ENCODE data around the gene MTMR1. TPM values are rescaled to one million over a fixed set of nuclear protein-coding genes. Genes with fewer than 3 reads are reported as not detected.
A peak's percentile ranks its signal among the peaks of the same experiment; 100 is the strongest.

MTMR1 gene
- total RNA-seq, 2 donors from 2014 or later, result 16.5 to 18.5 TPM

DNA sequence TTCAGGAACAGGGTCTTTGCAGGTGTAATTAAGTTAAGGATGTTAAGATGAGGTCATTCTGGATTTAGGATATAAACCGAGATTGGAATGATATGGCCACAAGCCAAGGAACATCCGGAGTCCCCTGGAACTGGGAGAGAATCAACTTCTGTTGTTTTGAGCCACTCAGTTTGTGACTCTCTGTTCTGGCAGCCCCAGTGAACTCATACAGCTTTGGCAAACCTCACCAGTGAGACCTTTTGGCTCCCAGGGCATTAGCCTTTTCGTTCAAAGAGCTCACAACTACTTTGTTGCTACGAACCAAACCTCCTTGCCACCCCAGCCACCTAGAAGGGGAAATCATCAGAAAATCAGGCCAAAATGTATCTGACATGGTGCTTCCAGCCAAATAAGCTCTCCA lies 80.4 kb downstream of the MTMR1 start:
- no peak overlapping the region for H3K4me3 ChIP-seq (ENCODE audit: low read length)
- H3K27me3 ChIP-seq (ENCODE audit: control insufficient read depth, insufficient read depth, low read length, poor library complexity, severe bottlenecking), result no peaks in the 10 kb centered on the region
- peaks cover 4% of the 10 kb centered on the region for H3K9me3 Mint-ChIP-seq
- no peak overlapping the region for H3K27ac Mint-ChIP-seq
- H3K9ac ChIP-seq (ENCODE audit: extremely low read depth, low read length, poor library complexity, severe bottlenecking), result no peak overlapping the region
- H3K4me1 ChIP-seq (ENCODE audit: control insufficient read depth, insufficient read depth, low read length), result no peaks in the 10 kb centered on the region
- no peak for DNase-seq
- peaks cover 46% of the 10 kb centered on the region for H3K36me3 Mint-ChIP-seq (ENCODE audit: low read depth)
- TF ChIP-seq, protein P1, sequence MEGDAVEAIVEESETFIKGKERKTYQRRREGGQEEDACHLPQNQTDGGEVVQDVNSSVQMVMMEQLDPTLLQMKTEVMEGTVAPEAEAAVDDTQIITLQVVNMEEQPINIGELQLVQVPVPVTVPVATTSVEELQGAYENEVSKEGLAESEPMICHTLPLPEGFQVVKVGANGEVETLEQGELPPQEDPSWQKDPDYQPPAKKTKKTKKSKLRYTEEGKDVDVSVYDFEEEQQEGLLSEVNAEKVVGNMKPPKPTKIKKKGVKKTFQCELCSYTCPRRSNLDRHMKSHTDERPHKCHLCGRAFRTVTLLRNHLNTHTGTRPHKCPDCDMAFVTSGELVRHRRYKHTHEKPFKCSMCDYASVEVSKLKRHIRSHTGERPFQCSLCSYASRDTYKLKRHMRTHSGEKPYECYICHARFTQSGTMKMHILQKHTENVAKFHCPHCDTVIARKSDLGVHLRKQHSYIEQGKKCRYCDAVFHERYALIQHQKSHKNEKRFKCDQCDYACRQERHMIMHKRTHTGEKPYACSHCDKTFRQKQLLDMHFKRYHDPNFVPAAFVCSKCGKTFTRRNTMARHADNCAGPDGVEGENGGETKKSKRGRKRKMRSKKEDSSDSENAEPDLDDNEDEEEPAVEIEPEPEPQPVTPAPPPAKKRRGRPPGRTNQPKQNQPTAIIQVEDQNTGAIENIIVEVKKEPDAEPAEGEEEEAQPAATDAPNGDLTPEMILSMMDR (conservative IDR thresholded peaks at IDR 0.05), result no peak
- WGBS, 2 experiments (ENCODE audit: insufficient coverage in 1 of 2, insufficient read length in 1 of 2), result 93 to 100% methylated on average over 1 to 4 of the region's 4 CpGs
- H3K27ac ChIP-seq (ENCODE audit: low read depth, low read length), result no peak overlapping the region
- no peaks in the 10 kb centered on the region for H3K9me3 ChIP-seq (ENCODE audit: control insufficient read depth, low read length)
- H3K36me3 ChIP-seq (ENCODE audit: control insufficient read depth, insufficient read depth, low read length), result no peaks in the 10 kb centered on the region
- H3K4me3 Mint-ChIP-seq, result no peak overlapping the region
- peaks cover 20% of the 10 kb centered on the region for H3K4me1 Mint-ChIP-seq
- H3K27me3 Mint-ChIP-seq (ENCODE audit: insufficient read depth), result no peaks in the 10 kb centered on the region

DNA sequence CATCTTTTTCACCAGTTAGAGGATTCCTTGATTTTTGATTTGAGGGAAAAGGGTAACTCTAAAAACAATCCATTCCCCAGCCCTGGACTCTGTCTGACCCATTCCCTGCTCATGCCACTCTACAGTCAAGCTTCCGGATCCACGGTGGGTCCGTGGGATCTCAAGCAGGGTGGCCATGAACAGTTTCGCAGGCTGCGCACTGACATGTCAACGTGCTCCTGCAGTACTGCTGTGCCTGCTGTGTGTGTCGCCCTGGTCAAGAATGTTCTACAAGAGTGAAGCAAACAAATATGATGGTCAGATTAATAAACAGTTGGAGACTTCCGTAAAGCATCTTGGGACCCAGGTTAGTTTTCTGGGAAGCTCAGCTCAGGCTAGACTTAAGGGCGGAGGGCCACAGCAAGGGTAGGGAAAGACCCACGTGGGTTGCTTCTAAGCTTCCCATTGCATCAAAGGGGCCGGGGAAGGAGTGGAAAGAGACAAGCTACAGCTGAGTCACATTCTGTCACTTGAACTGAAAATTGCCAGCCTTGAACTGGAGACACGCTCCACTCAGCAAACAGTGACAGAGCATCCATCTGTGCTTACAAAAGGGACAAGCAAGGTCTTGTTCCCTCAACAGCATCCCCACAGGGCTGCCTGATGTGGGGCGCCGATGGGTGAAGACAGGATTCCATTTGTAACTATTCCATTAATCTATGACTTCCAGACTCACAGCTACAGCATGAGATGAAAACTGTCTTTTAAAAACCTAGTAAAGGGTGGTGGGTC lies 81.8 kb downstream of the MTMR1 start:
- Mint-ChIP-seq H3K27ac (no peak overlapping the region), H3K9me3 (peaks cover 4% of the 10 kb centered on the region), H3K4me1 (peaks cover 20% of the 10 kb centered on the region), H3K27me3 (ENCODE audit: insufficient read depth) (no peaks in the 10 kb centered on the region), H3K4me3 (no peak overlapping the region), H3K36me3 (ENCODE audit: low read depth) (peaks cover 44% of the 10 kb centered on the region)
- no peaks in the 10 kb centered on the region for H3K36me3 ChIP-seq (ENCODE audit: control insufficient read depth, insufficient read depth, low read length)
- H3K27me3 ChIP-seq (ENCODE audit: control insufficient read depth, insufficient read depth, low read length, poor library complexity, severe bottlenecking), result no peaks in the 10 kb centered on the region
- TF ChIP-seq, protein P1 (conservative IDR thresholded peaks at IDR 0.05), result no peak
- no peaks in the 10 kb centered on the region for H3K4me1 ChIP-seq (ENCODE audit: control insufficient read depth, insufficient read depth, low read length)
- no peak overlapping the region for H3K9ac ChIP-seq (ENCODE audit: extremely low read depth, low read length, poor library complexity, severe bottlenecking)
- DNase-seq, result no peak
- H3K4me3 ChIP-seq (ENCODE audit: low read length), result no peak overlapping the region
- WGBS, 2 experiments (ENCODE audit: insufficient coverage in 1 of 2, insufficient read length in 1 of 2), result 93 to 97% methylated on average over 7 to 14 of the region's 14 CpGs
- H3K27ac ChIP-seq (ENCODE audit: low read depth, low read length), result no peak overlapping the region
- no peaks in the 10 kb centered on the region for H3K9me3 ChIP-seq (ENCODE audit: control insufficient read depth, low read length)

DNA sequence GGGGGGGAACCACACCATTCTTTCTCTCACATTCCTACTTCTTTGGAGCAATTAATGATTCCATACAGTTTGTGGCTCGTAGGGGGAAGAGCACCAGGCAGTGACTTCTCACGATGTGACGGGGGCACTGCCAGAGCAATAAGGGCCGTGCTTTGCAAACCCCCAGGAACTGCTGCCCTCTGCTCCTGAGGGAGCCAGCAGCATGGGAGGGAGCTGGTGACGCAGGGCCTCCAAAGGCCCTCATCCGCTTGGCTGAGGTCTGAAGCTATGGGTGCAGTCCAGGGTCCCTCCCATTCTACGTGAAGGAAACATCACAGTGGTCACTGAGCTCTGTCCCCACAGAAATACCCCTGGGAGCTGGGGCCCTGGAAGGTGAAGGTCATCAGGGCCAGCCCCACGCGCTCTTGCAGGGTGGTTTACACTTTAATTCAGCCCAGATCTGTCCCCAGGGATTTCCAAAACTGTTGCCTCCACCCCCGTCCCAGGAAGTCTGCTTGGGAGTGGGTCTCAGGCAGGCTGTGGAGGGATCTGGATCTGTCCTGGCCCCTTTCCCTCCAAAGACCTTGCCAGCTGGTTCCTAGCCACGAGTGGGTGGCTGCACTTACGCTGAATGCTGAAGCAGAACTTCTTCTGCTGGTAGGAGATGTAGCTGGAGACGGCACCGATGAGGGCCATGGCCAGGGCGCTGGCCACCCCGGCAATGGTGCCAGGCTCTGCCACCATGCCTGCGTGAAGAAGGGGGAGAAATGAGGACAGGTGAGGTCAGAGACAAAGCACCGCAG lies 82.6 kb downstream of the MTMR1 start:
- TF ChIP-seq, protein P1 (conservative IDR thresholded peaks at IDR 0.05), result no peak
- Mint-ChIP-seq H3K27me3 (ENCODE audit: insufficient read depth) (no peaks in the 10 kb centered on the region), H3K9me3 (peaks cover 4% of the 10 kb centered on the region), H3K36me3 (ENCODE audit: low read depth) (peaks cover 44% of the 10 kb centered on the region), H3K27ac (peak overlapping the region; percentile 85), H3K4me3 (no peak overlapping the region), H3K4me1 (peaks cover 20% of the 10 kb centered on the region)
- H3K4me1 ChIP-seq (ENCODE audit: control insufficient read depth, insufficient read depth, low read length), result no peaks in the 10 kb centered on the region
- H3K27ac ChIP-seq (ENCODE audit: low read depth, low read length), result no peak overlapping the region
- peak; percentile 32 for DNase-seq
- no peaks in the 10 kb centered on the region for H3K9me3 ChIP-seq (ENCODE audit: control insufficient read depth, low read length)
- no peaks in the 10 kb centered on the region for H3K27me3 ChIP-seq (ENCODE audit: control insufficient read depth, insufficient read depth, low read length, poor library complexity, severe bottlenecking)
- 96% methylated on average over 18 of the region's 18 CpGs; no CpG with 5 or more reads in 1 of the 2 experiments for WGBS, 2 experiments (ENCODE audit: insufficient coverage in 1 of 2, insufficient read length in 1 of 2)
- H3K36me3 ChIP-seq (ENCODE audit: control insufficient read depth, insufficient read depth, low read length), result no peaks in the 10 kb centered on the region
- no peak overlapping the region for H3K9ac ChIP-seq (ENCODE audit: extremely low read depth, low read length, poor library complexity, severe bottlenecking)
- H3K4me3 ChIP-seq (ENCODE audit: low read length), result no peak overlapping the region

All from endodermal cell (in vitro differentiated cells).